NCI-H128 (cell line): Measurements from ENCODE around the gene NOXO1.
"Not testable (repeated sequence)": the region's sequence is repeated elsewhere in the genome, so short reads cannot be mapped to it uniquely, and the experiment has no call there.

Experiments used
- DNase-seq: peaks from one replicate; lab custom pipeline; 2025; ENCODE audit not compliant: unreplicated experiment; lab: John Stamatoyannopoulos, UW

NOXO1 gene

GRCh38 chr16:1963806-1964505, 17.3 kb downstream of the NOXO1 start:
- no peak for DNase-seq

GRCh38 chr16:1962161-1963153, 18.8 kb downstream of the NOXO1 start:
- not testable (repeated sequence) for DNase-seq

- no peak for DNase-seq
These were observed 19.6 kb downstream of the NOXO1 start for GRCh38 chr16:1961651-1962067.

GRCh38 chr16:1960665-1961630, 20.3 kb downstream of the NOXO1 start:
- no peak for DNase-seq

GRCh38 chr16:1959269-1960039, 21.8 kb downstream of the NOXO1 start, which contains the start of gene NDUFB10:
TSS of gene NDUFB10 (plus strand) at chr16:1959538. CDS start at chr16:1959625, 87 bp downstream.
- DNase-seq = peak; percentile 11

GRCh38 chr16:1958715-1959268, 22.5 kb downstream of the NOXO1 start:
- DNase-seq = no peak

GRCh38 chr16:1958143-1958491, 23.2 kb downstream of the NOXO1 start:
- DNase-seq = not testable (repeated sequence)

- DNase-seq = not testable (repeated sequence)
These were observed 23.7 kb downstream of the NOXO1 start for GRCh38 chr16:1957434-1958142.

GRCh38 chr16:1953734-1954133, 27.5 kb downstream of the NOXO1 start:
- DNase-seq = no peak

- DNase-seq = no peak
These were observed 30.7 kb downstream of the NOXO1 start for GRCh38 chr16:1950559-1950958.

- no peak for DNase-seq
These were observed 31.2 kb downstream of the NOXO1 start for GRCh38 chr16:1950047-1950446.

GRCh38 chr16:1949507-1949906, 31.8 kb downstream of the NOXO1 start:
- DNase-seq = no peak

- DNase-seq = no peak
These were observed 33.9 kb downstream of the NOXO1 start for GRCh38 chr16:1947369-1947670.

GRCh38 chr16:1946495-1947368, 34.5 kb downstream of the NOXO1 start:
- no peak for DNase-seq

- DNase-seq = no peak
These were observed 35.5 kb downstream of the NOXO1 start for GRCh38 chr16:1945559-1946391.

GRCh38 chr16:1944612-1945199, 36.6 kb downstream of the NOXO1 start:
- DNase-seq = no peak
